ENCODE results near the gene GPR158.

The GPR158 gene

DNA sequence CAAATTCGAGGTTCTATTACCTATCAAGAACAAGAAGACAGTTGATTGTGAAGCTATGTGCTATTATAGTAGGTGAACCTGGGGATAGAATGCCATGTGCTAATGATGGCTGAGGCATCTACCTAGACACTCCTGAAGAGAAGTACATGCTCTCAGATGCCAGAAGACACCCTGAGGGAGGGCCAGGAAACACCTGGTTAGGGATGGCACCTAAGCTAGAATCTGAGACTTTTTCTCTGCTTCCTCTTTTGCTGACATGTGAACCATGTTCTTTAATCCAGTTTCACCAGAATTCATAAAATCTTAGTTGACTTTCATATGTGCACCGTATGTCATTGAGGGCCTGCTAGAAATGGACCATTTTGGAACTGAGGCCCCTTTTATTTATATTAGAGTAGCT lies 242.8 kb downstream of the GPR158 start:
- no peak for DNase-seq

- no peak for DNase-seq
These were observed 251.0 kb downstream of the GPR158 start for GRCh38 chr10:25425776-25426175.

DNA sequence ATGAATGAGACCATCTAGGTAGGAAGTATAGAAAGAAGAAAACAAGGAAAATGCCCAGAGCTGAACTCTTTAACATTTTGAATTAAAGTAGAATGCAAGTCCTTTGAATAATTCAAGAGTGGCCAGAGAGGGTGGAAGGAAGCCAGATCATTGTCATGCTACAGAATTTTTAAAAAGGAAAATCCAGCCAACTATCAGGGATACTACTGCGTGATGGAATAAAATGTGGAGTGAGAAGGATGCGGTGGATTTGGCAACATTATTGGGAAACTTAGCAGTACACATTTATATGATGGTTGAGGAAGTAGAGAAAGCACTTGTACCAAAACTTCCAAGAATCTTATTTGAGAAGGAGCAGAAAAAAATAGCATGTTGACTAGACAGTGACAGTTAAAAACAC lies 261.6 kb downstream of the GPR158 start:
- no peak for DNase-seq

GRCh38 chr10:25441270-25441669 lies 266.5 kb downstream of the GPR158 start:
- no peak for DNase-seq

DNA sequence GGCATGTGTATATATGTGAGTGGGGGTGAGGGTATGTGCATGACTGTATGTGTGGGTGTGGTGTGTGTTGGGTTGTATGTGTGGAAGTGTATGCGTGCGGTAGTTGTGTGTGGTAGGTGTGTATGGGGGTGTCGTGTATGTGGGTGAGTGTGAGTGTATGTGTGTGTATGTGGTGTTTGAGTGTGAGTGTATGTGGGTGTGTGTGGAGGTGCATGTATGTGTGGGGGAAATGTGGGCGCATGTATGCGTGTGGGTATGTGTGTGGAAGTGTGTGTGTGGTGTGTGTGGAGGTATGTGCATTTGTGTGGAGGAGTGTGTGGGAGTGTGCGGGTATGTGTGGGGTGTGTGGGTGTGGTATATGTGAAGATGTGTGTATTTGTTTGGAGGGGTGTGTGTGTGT lies 269.5 kb downstream of the GPR158 start:
- no peak for DNase-seq

DNA sequence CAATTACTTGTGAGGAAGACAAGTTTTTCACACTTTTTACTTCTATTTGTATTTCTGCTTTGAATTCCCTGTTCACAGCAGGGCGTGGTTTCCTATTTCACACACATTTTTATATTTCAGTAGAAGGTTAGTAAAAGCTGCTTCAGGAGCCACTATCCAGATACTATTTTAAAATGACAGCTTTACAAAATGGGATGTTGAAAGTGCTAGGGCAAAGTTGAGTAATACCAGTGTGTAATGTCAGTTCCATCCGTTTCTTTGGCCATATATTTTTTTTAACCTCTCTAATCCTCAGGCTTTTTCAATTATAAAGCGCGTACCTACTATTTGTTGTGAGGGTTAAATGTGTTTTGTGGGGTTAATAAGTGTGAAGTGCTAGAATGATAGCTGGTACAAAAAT lies 276.6 kb downstream of the GPR158 start:
- DNase-seq = no peak

GRCh38 chr10:25453619-25454018 lies 278.8 kb downstream of the GPR158 start:
- DNase-seq = no peak

- DNase-seq = no peak
These were observed 281.3 kb downstream of the GPR158 start for GRCh38 chr10:25455980-25456567.

- no peak for DNase-seq
These were observed 282.8 kb downstream of the GPR158 start for GRCh38 chr10:25457552-25457951.

DNA sequence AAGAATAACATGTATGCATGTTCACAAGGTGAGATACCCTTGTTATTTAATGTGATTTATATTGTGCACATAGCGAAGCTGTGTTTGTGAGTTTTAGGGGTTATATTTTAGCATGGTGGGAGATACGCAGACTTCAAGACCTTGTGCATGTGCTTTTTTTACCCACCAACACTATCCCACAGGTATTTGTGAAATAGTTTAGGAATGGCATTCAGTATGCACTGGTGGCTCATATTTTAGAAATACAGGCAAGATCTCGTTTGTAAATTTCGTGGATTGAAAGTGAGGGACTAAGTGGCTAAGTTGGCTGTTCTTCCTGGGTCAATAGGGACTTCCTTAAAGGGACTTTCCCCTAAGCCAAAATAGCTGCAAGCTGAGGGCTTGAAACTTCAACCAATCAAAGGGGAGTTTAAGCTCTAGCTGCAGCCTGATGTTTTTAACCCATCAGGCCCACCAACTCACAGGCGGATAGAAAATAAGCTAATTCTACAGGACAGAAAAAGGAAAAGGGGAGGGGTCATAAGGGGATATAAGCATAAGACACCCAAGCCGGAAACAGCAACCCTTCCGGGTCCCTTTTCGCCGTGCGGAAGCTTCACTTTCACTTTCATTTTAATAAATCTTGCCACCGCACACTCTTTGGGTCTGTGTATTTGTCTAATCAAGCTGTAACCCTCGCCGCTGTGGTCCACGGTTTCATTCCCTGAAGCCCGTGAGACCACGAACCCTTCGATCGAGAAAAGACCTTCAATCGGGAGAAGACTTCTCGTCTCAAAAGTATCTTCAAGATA lies 291.0 kb downstream of the GPR158 start:
- DNase-seq = no peak

DNA sequence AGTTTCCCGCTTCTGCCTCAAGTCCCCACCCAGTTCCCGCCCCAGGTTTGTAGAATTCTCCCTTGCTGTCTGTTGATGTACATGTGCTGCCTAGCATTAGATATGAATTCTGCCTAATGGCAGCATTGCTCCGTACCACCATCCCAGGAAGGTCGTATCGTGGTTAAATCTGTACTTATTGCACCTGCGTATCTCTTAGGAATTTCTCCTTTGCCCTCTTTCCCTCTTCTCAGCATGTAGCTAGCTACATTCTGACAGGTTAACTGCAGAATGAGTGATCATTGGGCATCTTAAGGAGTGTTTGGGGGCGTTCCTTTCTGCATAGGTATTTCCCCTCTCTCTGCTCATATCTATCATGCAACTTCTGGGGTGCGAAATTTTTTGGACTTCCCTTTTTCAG lies 293.1 kb downstream of the GPR158 start:
- no peak for DNase-seq

GRCh38 chr10:25481467-25481866 lies 306.7 kb downstream of the GPR158 start:
- no peak for DNase-seq

- DNase-seq = no peak
These were observed 309.2 kb downstream of the GPR158 start for GRCh38 chr10:25483999-25484398.

GRCh38 chr10:25487266-25487665 lies 312.5 kb downstream of the GPR158 start:
- DNase-seq = no peak

DNA sequence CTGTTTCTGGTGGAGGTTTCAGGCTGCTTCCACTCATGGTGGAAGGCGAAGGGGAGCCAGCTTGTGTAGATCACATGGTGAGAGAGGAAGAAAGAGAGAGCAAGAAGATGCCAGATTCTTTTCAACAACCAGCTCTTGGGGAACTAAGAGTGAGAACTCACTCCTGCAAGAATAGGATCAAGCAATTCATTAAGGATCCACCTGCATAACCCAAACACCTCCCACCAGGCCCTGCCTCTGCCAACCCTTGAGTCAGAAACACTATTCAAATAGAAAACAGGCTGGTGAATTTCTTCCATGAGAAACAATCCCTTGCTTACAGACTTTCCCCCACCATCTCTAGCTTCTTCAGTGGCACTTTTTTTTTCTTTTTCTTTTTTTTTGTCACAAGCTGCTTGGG lies 317.2 kb downstream of the GPR158 start:
- no peak for DNase-seq

GRCh38 chr10:25492680-25493079 lies 317.9 kb downstream of the GPR158 start:
- no peak for DNase-seq

DNA sequence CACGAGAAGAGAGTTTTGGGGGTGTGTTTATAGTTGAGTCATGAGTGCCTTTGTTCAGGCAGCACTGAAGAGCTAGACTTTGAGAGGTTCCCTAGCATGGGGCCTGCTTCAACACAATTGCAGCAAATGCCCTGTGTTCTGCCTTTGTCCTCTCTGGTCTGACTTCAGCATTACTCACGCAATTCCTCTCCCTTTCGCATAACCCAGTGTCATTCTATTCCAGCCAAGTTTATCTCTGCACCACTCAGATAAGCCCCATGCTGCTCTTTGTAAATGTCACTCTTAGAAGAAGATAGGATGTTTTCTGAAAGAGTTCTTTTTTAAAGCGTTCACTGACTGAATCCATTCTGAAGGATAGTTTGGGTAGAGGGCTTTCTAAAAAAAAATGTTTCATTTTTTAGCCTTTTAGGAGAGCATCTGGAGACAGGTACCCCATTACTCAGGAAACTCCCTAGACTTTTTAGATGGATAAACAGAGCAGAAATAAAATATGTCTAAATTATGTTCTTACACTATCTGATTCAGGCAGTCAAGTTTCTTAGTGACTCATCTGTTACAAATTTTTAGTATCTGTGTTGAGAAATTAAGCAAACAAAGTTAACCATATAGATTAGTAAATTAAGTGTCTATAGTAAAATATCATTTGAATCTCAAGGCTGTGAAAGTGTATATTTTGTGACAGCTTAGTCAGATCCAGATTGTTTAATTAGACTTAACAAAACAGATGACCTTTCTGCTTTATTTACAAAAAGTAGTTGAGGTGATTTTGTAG lies 318.5 kb downstream of the GPR158 start:
- no peak for DNase-seq

- DNase-seq = no peak
These were observed 322.4 kb downstream of the GPR158 start for GRCh38 chr10:25497246-25497645.

DNA sequence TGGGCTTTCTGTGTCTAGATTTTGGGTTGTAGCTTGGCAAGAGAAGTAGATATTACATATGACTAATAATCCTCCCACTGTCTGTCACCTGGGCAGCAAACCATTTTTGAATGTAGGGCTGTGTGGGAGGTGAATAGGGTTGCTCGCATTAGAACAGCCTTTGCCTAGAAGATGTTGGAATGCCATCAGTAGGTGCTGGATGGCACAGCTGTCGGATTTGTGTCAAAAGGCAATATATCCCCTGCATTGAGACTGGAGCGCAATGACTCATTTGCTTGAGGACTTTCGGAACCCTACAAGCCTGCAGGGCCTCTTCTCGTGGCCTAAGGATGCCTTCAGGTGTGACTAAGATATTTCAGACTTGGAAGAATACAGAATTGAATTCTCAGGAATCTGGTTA lies 323.8 kb downstream of the GPR158 start:
- no peak for DNase-seq

- no peak for DNase-seq
These were observed 327.1 kb downstream of the GPR158 start for GRCh38 chr10:25501912-25502311.

DNA sequence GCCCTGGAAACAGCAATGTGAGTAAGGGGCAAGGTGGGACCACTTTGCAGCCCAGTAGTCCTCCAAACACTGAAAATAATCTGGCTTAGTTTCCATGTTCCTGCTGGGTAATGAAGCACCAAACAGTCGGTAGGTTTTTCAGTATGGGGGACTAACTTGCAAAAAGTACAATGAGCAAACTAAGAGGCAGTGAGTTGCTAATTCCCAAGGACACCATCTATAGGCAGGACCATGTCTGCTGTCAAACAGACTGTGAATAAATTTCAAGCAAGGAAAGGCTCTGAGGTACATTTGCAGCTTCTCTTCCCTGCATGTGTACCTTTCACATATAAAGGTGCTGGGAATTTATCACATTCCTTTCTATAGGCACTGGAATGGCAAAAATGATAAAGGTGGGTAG lies 327.7 kb downstream of the GPR158 start:
- DNase-seq = no peak

DNA sequence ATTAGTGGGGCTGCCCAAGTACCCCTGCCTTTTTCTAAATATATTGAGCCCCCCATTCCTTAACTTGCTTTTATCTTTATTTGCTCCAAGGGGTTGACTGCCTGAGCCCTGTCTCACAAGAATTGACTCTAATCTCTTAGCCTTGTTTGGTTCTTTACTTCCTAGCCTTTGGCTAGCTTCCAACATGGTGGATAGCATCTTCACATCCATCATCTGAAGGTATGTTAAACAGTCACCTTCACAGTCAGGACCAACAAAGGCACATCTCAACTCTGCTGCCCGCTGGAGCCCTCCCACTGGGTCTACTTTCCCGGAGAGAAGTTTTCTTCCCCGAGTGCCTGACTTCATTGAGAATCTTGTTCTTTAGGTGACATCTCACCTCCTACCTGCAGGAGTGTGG lies 329.5 kb downstream of the GPR158 start:
- no peak for DNase-seq

- DNase-seq = no peak
These were observed 330.0 kb downstream of the GPR158 start for GRCh38 chr10:25504838-25505237.

DNA sequence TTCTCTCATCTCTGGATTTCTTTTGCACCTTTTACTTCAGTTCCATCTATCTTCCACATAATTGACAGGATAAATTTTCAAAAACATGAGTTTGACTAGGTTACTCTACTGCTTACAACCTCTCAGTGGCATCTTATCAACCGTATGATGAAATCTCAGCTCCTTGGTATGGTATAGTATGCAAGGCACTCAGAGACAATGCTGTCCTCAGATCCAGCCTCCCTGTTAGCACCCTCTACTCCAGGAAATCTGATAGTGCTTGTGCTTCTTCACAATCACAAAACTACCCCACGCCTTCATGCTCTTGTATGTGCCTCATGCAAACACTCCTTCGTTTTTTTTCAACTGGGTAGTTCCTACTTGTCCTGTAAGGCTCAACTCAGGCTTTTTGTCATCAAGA lies 330.7 kb downstream of the GPR158 start:
- DNase-seq = no peak
